HG02642 (cell line): ENCODE measurements around the gene DRC7.
"Not testable (repeated sequence)": the region's sequence is repeated elsewhere in the genome, so short reads cannot be mapped to it uniquely, and the experiment has no call there.

Source experiments
- ATAC-seq: cut with Tn5 transposase; IDR thresholded peaks from one replicate; pipeline ENCODE4 v1.9.1; 2021; ENCODE audit warnings: mild to moderate bottlenecking; ENCODE audit not compliant: unreplicated experiment, poor library complexity

The DRC7 gene

GRCh38 chr16:57658878-57659674 is 35.5 kb upstream of the DRC7 start:
- no peak for ATAC-seq

- no peak for ATAC-seq
Observed at GRCh38 chr16:57660715-57661463, 33.7 kb upstream of the DRC7 start.

GRCh38 chr16:57661510-57661909 is 33.1 kb upstream of the DRC7 start:
- no peak for ATAC-seq

GRCh38 chr16:57661936-57662906 is 32.4 kb upstream of the DRC7 start:
- ATAC-seq = no peak

- no peak for ATAC-seq
Observed at GRCh38 chr16:57663436-57663835, 31.2 kb upstream of the DRC7 start.

GRCh38 chr16:57663917-57664661 is 30.5 kb upstream of the DRC7 start:
- ATAC-seq = no peak

- ATAC-seq = no peak
Observed at GRCh38 chr16:57664662-57665025, 30.0 kb upstream of the DRC7 start.

- ATAC-seq = no peak
Observed at GRCh38 chr16:57665541-57665940, 29.1 kb upstream of the DRC7 start.

- no peak for ATAC-seq
Observed at GRCh38 chr16:57666353-57667047, 28.1 kb upstream of the DRC7 start.

- ATAC-seq = no peak
Observed at GRCh38 chr16:57667048-57667525, 27.5 kb upstream of the DRC7 start.

GRCh38 chr16:57667526-57668262 is 26.9 kb upstream of the DRC7 start:
- no peak for ATAC-seq

GRCh38 chr16:57668263-57668571 is 26.4 kb upstream of the DRC7 start, which contains the start of gene ADGRG3:
ADGRG3 (plus strand) TSS chr16:57668306; CDS start chr16:57668348, 42 bp downstream.
- no peak for ATAC-seq

GRCh38 chr16:57668630-57669475 is 25.8 kb upstream of the DRC7 start:
- no peak for ATAC-seq

- ATAC-seq = no peak
Observed at GRCh38 chr16:57669476-57670162, 25.0 kb upstream of the DRC7 start.

- no peak for ATAC-seq
Observed at GRCh38 chr16:57670196-57670595, 24.4 kb upstream of the DRC7 start.

- not testable (repeated sequence) for ATAC-seq
Observed at GRCh38 chr16:57671451-57671850, 23.2 kb upstream of the DRC7 start.

GRCh38 chr16:57672416-57672815 is 22.2 kb upstream of the DRC7 start:
- ATAC-seq = no peak
